Thoracic aorta (tissue), 2 donors: ENCODE results near the gene MUC20. TPM values are rescaled to one million over a fixed set of nuclear protein-coding genes. Genes with fewer than 3 reads are reported as not detected.
"Not testable (repeated sequence)": the region's sequence is repeated elsewhere in the genome, so short reads cannot be mapped to it uniquely, and the experiment has no call there.

Experiments
- ATAC-seq: fragments of 150-250 bp; one replicate; pipeline ENCODE4 v1.8.0; 2017; ENCODE audit warnings: low read depth; ENCODE audit not compliant: insufficient number of reproducible peaks, low FRiP score
- DNase-seq: peaks from one replicate; pipeline ENCODE4 v3.0.0-alpha.2; 2020; ENCODE audit warnings: low spot score
- H3K27ac ChIP-seq, 2 donors: fragments of 200-600 bp; sonication (generic); 1 replicate in 1 of 2; 2 replicates in 1 of 2; pipeline ENCODE4 v1.5.1; 2016; ENCODE audit warnings: mild to moderate bottlenecking in 2 of 2, moderate library complexity in 2 of 2
- H3K27me3 ChIP-seq: fragments of 200-600 bp; sonication (generic); replicated peaks from 2 replicates; pipeline ENCODE4 v1.6.0; 2016; ENCODE audit warnings: mild to moderate bottlenecking; ENCODE audit not compliant: insufficient read depth
- H3K36me3 ChIP-seq: fragments of 200-600 bp; sonication (generic); one replicate; pipeline ENCODE4 v1.5.1; 2016
- H3K4me1 ChIP-seq, 2 donors: fragments of 200-600 bp; sonication (generic); 1 replicate in 1 of 2; 2 replicates in 1 of 2; pipeline versions ENCODE4 v1.5.1 to v1.6.0; 2016; ENCODE audit warnings: low read depth in 2 of 2, mild to moderate bottlenecking in 1 of 2; ENCODE audit not compliant: control insufficient read depth in 1 of 2
- H3K4me3 ChIP-seq: fragments of 200-600 bp; sonication (generic); 2 replicates; pipeline ENCODE4 v1.5.1; 2016; ENCODE audit warnings: mild to moderate bottlenecking
- H3K9me3 ChIP-seq: fragments of 200-600 bp; sonication (generic); 2 replicates; pipeline ENCODE4 v1.5.1; 2016
- total RNA-seq, 2 donors: library from RNA; depleted of rRNA; stranded (reverse); fragments of >200 nt; gene quantifications; one replicate each; pipeline versions ENCODE4 v1.1.0 to v1.2.3, GENCODE V29; 2016
- TF ChIP-seq, protein P1 (sequence below): fragments of 200-600 bp; sonication (generic); IDR thresholded peaks from one replicate; pipeline ENCODE4 v1.5.1; 2019; ENCODE audit warnings: antibody characterized with exemption

The MUC20 gene
- total RNA-seq, 2 donors from 2014 or later: 3.4 to 6.8 TPM

DNA sequence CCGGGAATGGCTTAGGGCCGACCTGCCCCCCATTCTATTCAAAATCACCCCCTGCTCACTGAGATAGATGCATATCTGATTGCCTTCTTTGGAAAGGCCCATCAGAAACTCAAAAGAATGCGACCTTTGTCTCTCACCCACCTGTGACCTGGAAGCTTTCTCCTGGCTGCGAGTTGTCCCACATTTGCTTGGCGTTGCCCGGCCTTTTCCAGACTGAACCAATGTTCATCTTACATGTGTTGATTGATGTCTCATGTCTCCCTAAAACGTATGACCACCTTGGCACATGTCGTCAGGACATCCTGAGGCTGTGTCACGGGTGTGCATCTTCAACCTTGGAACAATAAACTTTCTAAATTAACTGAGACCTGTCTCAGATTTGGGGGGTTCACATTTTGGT is 3.4 kb upstream of the MUC20 start:
- TF ChIP-seq, protein P1, sequence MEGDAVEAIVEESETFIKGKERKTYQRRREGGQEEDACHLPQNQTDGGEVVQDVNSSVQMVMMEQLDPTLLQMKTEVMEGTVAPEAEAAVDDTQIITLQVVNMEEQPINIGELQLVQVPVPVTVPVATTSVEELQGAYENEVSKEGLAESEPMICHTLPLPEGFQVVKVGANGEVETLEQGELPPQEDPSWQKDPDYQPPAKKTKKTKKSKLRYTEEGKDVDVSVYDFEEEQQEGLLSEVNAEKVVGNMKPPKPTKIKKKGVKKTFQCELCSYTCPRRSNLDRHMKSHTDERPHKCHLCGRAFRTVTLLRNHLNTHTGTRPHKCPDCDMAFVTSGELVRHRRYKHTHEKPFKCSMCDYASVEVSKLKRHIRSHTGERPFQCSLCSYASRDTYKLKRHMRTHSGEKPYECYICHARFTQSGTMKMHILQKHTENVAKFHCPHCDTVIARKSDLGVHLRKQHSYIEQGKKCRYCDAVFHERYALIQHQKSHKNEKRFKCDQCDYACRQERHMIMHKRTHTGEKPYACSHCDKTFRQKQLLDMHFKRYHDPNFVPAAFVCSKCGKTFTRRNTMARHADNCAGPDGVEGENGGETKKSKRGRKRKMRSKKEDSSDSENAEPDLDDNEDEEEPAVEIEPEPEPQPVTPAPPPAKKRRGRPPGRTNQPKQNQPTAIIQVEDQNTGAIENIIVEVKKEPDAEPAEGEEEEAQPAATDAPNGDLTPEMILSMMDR: no peak
- Histone ChIP-seq H3K4me1 (no peaks in the 10 kb centered on the region), H3K9me3 (no peaks in the 10 kb centered on the region), H3K27ac (no peak overlapping the region), H3K4me3 (no peak overlapping the region), H3K27me3 (no peaks in the 10 kb centered on the region), H3K36me3 (peaks cover 18% of the 10 kb centered on the region)
- DNase-seq: no peak
- no peak for ATAC-seq

DNA sequence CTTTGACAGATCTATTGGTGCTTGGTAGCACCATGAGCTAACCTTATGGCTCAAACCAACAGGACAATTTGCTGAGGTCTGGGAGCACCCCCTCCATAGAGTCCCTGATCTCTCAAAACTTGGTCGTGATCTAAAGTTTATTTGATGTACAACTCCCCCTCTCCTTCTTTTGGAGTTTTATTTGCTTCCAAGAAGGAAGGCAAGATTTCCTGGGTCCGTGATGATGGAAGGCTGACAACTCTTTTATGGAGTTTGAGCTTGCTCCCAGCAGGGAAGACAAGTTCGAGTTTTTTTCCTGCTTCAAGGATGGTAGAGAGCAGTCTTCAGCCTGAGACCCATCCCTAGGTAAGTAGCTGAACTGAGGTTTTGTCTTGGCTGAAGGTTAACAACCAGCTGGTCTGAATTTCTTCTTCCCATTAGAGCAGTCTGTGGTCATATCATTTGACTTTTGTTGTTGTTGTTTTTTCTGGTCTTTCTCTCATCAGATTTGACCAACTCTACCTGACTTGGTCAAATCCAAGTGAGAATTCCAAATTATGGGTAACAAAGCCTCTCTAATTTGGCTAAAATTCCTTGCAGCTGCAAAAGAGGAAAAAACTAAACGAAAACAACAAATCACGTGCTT is 2.8 kb upstream of the MUC20 start:
- H3K27ac ChIP-seq: no peak overlapping the region
- no peaks in the 10 kb centered on the region for H3K9me3 ChIP-seq
- H3K27me3 ChIP-seq: no peaks in the 10 kb centered on the region
- DNase-seq: no peak
- ATAC-seq: no peak
- TF ChIP-seq, protein P1: no peak
- peaks cover 18% of the 10 kb centered on the region for H3K36me3 ChIP-seq
- no peaks in the 10 kb centered on the region for H3K4me1 ChIP-seq
- no peak overlapping the region for H3K4me3 ChIP-seq

DNA sequence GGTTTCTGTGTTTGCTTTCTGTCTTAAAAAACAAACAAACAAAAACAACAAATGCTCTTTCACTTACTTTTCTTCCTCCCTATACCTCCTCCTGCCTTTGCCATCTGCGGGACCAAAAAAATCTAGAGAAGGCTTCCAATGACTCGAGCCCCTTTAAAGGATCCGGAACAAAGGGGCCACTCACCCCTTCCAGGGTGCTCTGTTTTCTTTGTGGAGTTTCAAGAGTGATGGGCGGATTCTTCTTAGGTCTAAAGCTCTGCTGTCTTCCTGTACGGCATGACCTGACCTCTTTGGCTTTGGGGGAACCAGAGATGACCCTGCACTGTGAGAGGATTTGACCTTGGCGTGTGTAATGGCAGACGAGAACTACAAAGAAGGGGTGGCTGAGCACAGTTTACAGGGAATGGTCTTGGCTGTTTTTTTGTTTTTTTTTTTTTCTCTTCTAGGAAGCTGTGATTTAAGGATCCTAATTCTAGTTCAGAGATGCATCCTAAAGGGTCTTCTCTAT is 2.2 kb upstream of the MUC20 start:
- no peak overlapping the region for H3K27ac ChIP-seq
- no peaks in the 10 kb centered on the region for H3K4me1 ChIP-seq
- DNase-seq (no peak), ATAC-seq (no peak)
- H3K36me3 ChIP-seq: peaks cover 18% of the 10 kb centered on the region
- TF ChIP-seq, protein P1: no peak
- H3K4me3 ChIP-seq: no peak overlapping the region
- no peaks in the 10 kb centered on the region for H3K9me3 ChIP-seq
- H3K27me3 ChIP-seq: no peaks in the 10 kb centered on the region

DNA sequence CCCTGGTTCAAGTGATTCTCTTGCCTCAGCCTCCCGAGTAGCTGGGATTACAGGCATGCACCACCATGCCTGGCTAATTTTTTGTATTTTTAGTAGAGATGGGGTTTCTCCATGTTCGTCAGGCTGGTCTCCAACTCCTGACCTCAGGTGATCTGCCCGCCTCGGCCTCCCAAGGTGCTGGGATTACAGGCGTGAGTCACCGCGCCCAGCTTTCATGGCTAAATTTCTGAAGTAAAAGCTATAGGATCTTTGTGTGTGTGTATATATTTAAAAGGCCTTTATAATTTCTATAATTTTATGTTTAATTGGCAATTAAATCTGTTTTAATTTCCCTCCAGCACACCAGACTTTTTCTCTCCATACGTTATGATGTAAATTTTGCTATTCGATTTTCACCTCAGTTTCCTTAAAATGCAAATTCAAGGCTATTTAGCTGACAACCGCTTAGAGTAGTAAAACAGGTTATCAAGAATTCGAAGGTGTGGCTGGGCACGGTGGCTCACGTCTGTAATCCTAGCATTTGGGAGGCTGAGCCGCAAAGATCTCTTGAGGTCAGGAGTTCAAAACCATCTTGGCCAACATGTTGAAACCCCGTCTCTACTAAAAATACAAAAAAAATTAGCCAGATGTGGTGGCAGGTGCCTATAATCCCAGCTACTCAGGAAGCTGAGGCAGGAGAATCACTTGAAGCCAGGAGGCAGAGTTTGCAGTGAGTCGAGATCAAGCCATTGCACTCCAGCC is 1.1 kb upstream of the MUC20 start:
- H3K27me3 ChIP-seq, H3K9me3 ChIP-seq, H3K4me3 ChIP-seq, ATAC-seq, H3K4me1 ChIP-seq, DNase-seq, H3K27ac ChIP-seq: not testable (repeated sequence)
- peaks cover 13% of the 10 kb centered on the region for H3K36me3 ChIP-seq

DNA sequence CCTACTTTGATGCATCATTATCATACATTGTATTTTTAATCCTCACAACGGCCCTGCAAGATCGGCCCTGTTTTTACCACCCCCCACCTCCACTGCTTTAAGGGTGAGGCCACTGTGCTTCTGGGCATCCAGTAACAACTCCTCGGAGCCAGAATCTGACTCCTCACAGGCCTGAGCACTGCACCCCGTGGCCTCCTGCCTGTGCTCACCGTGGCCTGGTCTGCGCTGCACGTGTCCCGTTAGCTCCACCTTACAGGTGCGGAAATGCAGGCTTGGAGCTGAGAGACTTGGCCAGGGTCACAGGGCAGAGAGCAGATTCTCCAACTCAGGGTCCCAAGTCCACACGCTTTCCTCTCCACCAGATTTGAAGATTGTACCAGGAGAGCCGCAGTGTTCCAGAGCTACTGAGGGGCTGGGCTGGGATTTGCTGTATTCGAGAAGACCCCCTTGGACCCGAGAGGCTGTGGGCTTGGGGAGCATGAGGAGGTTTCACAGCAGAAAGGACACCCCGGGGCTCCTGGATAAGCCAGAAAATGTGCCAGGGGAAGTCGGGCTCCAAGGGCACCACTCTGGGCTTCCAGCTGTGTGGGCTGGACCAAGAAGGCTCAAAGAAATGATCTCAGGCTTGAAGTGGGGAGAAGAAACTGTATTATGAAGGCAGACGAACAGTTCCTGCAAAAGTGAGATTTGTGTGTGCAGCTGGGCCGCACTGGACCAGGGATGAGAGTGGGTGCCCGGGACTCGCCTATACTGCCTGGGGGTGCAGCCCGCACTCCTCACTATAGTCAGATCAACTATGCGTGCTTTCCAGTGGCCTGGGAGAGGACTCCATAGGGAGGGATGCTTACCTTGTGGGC is 1.6 kb downstream of the MUC20 start:
- DNase-seq, ATAC-seq, H3K4me3 ChIP-seq, H3K4me1 ChIP-seq, H3K9me3 ChIP-seq, H3K36me3 ChIP-seq, H3K27ac ChIP-seq, H3K27me3 ChIP-seq: not testable (repeated sequence)

DNA sequence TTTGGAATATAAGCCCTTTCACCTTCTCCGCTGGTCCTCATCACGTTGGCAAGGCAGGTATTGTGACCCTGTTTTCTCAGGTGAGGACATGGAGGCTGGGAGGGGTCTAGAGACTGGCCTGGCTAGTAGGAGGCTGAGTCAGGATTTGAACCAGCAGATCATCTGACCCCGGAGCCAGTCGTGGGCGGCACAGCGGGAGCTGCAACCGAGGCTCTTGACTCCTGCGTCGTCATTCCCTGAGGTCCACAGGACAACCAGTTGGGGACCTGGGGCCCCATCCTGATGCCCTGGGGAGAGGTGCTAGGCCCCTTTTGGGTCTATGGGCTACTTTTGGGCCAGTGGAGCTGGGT is 2.2 kb downstream of the MUC20 start:
- not testable (repeated sequence) for H3K9me3 ChIP-seq, DNase-seq, H3K4me1 ChIP-seq, ATAC-seq, H3K27ac ChIP-seq, H3K27me3 ChIP-seq, H3K4me3 ChIP-seq, H3K36me3 ChIP-seq

DNA sequence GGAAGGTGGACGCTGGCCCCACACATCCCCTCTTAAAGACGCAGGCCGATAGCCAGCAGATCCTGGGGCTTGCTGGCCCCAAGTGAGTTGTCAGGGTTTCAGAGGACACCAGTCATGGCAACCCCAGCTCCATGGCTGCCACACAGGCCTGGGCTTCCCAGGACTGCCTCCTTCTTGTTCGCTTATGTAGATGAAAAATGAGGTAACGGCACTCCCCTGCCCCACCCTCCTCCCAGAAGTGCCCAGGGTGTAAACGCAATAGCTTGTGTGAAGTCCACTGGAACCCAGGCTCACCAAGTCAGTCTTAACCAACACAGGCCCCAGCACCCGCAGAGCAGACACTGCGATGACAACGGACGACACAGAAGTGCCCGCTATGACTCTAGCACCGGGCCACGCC is 3.6 kb downstream of the MUC20 start:
- not testable (repeated sequence) for ATAC-seq, H3K36me3 ChIP-seq, H3K27ac ChIP-seq, H3K4me3 ChIP-seq, H3K4me1 ChIP-seq, DNase-seq, H3K27me3 ChIP-seq, H3K9me3 ChIP-seq

DNA sequence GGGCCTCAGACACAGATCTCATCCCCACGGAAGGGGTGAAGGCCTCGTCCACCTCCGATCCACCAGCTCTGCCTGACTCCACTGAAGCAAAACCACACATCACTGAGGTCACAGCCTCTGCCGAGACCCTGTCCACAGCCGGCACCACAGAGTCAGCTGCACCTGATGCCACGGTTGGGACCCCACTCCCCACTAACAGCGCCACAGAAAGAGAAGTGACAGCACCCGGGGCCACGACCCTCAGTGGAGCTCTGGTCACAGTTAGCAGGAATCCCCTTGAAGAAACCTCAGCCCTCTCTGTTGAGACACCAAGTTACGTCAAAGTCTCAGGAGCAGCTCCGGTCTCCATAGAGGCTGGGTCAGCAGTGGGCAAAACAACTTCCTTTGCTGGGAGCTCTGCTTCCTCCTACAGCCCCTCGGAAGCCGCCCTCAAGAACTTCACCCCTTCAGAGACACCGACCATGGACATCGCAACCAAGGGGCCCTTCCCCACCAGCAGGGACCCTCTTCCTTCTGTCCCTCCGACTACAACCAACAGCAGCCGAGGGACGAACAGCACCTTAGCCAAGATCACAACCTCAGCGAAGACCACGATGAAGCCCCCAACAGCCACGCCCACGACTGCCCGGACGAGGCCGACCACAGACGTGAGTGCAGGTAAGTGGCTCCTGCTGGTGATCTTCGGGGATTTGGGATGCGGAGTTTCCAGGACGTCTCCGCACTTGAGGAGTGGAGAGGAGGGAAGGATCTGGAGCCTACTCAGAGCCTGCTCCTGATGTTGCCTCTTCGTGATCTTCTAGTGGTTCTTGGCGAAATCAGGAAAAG is 5.3 kb downstream of the MUC20 start:
- not testable (repeated sequence) for H3K4me1 ChIP-seq, H3K36me3 ChIP-seq, ATAC-seq, H3K9me3 ChIP-seq, H3K4me3 ChIP-seq, DNase-seq, H3K27ac ChIP-seq, H3K27me3 ChIP-seq
